Activated CD8-positive, alpha-beta memory T cell treated with anti-CD3 and anti-CD28 coated beads, Interleukin-2, amount 50 U/mL, for 48 hours (primary cell): ENCODE data around the gene ANKRD49.

ENCODE experiments used
- DNase-seq: peaks from one replicate; pipeline ENCODE4 v3.0.0-alpha.2; 2020

Gene ANKRD49

DNA sequence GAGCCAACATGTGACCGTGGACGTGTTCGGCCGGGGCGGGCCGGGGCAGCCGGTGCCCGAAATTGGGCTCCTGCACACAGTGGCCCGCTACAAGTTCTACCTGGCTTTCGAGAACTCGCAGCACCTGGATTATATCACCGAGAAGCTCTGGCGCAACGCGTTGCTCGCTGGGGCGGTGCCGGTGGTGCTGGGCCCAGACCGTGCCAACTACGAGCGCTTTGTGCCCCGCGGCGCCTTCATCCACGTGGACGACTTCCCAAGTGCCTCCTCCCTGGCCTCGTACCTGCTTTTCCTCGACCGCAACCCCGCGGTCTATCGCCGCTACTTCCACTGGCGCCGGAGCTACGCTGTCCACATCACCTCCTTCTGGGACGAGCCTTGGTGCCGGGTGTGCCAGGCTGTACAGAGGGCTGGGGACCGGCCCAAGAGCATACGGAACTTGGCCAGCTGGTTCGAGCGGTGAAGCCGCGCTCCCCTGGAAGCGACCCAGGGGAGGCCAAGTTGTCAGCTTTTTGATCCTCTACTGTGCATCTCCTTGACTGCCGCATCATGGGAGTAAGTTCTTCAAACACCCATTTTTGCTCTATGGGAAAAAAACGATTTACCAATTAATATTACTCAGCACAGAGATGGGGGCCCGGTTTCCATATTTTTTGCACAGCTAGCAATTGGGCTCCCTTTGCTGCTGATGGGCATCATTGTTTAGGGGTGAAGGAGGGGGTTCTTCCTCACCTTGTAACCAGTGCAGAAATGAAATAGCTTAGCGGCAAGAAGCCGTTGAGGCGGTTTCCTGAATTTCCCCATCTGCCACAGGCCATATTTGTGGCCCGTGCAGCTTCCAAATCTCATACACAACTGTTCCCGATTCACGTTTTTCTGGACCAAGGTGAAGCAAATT lies 51.7 kb downstream of the ANKRD49 start:
- DNase-seq, result peak; percentile 50

GRCh38 chr11:94546162-94546470 lies 52.3 kb downstream of the ANKRD49 start:
- no peak for DNase-seq

- DNase-seq, result no peak
These were observed 53.1 kb downstream of the ANKRD49 start for GRCh38 chr11:94546886-94547285.

DNA sequence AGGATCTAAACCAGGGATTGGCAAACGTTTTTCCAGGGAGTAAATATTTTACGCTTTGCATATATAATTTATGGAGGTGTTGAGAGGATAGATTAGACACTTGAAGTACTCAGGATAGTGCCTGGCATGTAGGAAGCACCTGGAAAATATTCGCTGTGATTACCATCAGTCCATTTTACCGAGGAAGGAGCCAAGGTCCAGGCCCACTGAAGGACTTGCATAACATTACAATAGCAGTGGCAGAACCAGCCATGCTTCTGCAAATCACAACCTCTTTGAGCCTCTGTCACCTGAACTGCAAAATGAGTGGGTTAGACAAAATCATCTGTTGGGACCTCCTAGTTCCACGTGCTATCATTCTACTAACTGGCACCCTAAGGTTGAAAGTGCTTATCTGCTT lies 55.4 kb downstream of the ANKRD49 start:
- no peak for DNase-seq
